ENCODE measurements around the gene PRSS56. TPM values are rescaled to one million over a fixed set of nuclear protein-coding genes. Genes with fewer than 3 reads are reported as not detected.
A peak's percentile ranks its signal among the peaks of the same experiment; 100 is the strongest.

The PRSS56 gene
- polyA plus RNA-seq, 3 donors, result not detected

GRCh38 chr2:232501331-232501771, 18.8 kb upstream of the PRSS56 start:
- TF ChIP-seq CTCF (IDR thresholded peaks at IDR 0.05), result no peak
- Mint-ChIP-seq H3K27ac (no peak overlapping the region), H3K27me3 (ENCODE audit: low read depth in 3 of 3) (peaks cover 45 to 66% (median 54%) of the 10 kb centered on the region in 3 donors), H3K36me3 (no peaks in the 10 kb centered on the region), H3K4me3 (no peak overlapping the region), H3K4me1 (peaks cover 2% of the 10 kb centered on the region), H3K9me3 (peaks cover 0 to 6% (median 0%) of the 10 kb centered on the region in 7 donors)
- no CpG with 5 or more reads among the region's 9 CpGs for WGBS (ENCODE audit: insufficient coverage)
- no peak overlapping the region for H2AFZ ChIP-seq (ENCODE audit: insufficient read depth, low read depth, low read length, poor library complexity, severe bottlenecking)
- no peaks in the 10 kb centered on the region for H3K36me3 ChIP-seq (replicated peaks in 1 of 2; ENCODE audit: control insufficient read depth in 1 of 2, insufficient read depth in 2 of 2, low read length in 2 of 2)
- no peak overlapping the region for H3K9ac ChIP-seq (ENCODE audit: insufficient read depth, low read length, poor library complexity, severe bottlenecking)
- no peak overlapping the region for H3K27ac ChIP-seq (ENCODE audit: low read depth in 1 of 2, low read length in 2 of 2)
- H3K9me3 ChIP-seq (replicated peaks in 1 of 2; ENCODE audit: control insufficient read depth in 1 of 2, insufficient read depth in 1 of 2, low read length in 2 of 2), result peaks cover 0 to 11% of the 10 kb centered on the region in 2 donors
- H3K27me3 ChIP-seq (ENCODE audit: control insufficient read depth in 2 of 2, insufficient read depth in 2 of 2, low read length in 2 of 2), result peaks cover 15 to 40% of the 10 kb centered on the region in 2 donors
- H3K4me2 ChIP-seq (replicated peaks; ENCODE audit: extremely low read depth, low read length, poor library complexity, severe bottlenecking), result no peak overlapping the region
- intact Hi-C loops (cut with micrococcal nuclease), result no loop called here
- H4K20me1 ChIP-seq (ENCODE audit: insufficient read depth, low read length), result no peaks in the 10 kb centered on the region
- no peaks in the 10 kb centered on the region for H3K4me1 ChIP-seq (ENCODE audit: control insufficient read depth in 1 of 2, insufficient read depth in 2 of 2, low read length in 2 of 2)
- no peak for DNase-seq
- H3K4me3 ChIP-seq (replicated peaks in 1 of 3; ENCODE audit: low read depth in 2 of 3, low read length in 3 of 3), result no peak overlapping the region
- no peaks in the 10 kb centered on the region for H3K79me2 ChIP-seq (ENCODE audit: insufficient read depth, low read length)

GRCh38 chr2:232501794-232502390, 18.3 kb upstream of the PRSS56 start:
- H3K27me3 Mint-ChIP-seq (ENCODE audit: low read depth in 3 of 3), result peaks cover 46 to 72% (median 59%) of the 10 kb centered on the region in 3 donors
- no peaks in the 10 kb centered on the region for H3K36me3 Mint-ChIP-seq
- no peaks in the 10 kb centered on the region for H3K79me2 ChIP-seq (ENCODE audit: insufficient read depth, low read length)
- WGBS (ENCODE audit: insufficient coverage), result 84% methylated on average over 3 of the region's 10 CpGs
- DNase-seq, result no peak
- H3K9me3 ChIP-seq (replicated peaks in 1 of 2; ENCODE audit: control insufficient read depth in 1 of 2, insufficient read depth in 1 of 2, low read length in 2 of 2), result peaks cover 0 to 11% of the 10 kb centered on the region in 2 donors
- H3K4me3 Mint-ChIP-seq, result peak overlapping the region in 1 of 2 donors; percentile 42
- no peak overlapping the region for H3K27ac ChIP-seq (ENCODE audit: low read depth in 1 of 2, low read length in 2 of 2)
- intact Hi-C loops (cut with micrococcal nuclease), result no loop called here
- H3K36me3 ChIP-seq (replicated peaks in 1 of 2; ENCODE audit: control insufficient read depth in 1 of 2, insufficient read depth in 2 of 2, low read length in 2 of 2), result no peaks in the 10 kb centered on the region
- H4K20me1 ChIP-seq (ENCODE audit: insufficient read depth, low read length), result no peaks in the 10 kb centered on the region
- H3K9me3 Mint-ChIP-seq, result peaks cover 0 to 6% (median 0%) of the 10 kb centered on the region in 7 donors
- H3K4me1 ChIP-seq (ENCODE audit: control insufficient read depth in 1 of 2, insufficient read depth in 2 of 2, low read length in 2 of 2), result no peaks in the 10 kb centered on the region
- no peak overlapping the region for H3K4me2 ChIP-seq (replicated peaks; ENCODE audit: extremely low read depth, low read length, poor library complexity, severe bottlenecking)
- no peak overlapping the region for H3K27ac Mint-ChIP-seq
- peaks cover 2% of the 10 kb centered on the region for H3K4me1 Mint-ChIP-seq
- no peak for TF ChIP-seq CTCF (IDR thresholded peaks at IDR 0.05)
- H2AFZ ChIP-seq (ENCODE audit: insufficient read depth, low read depth, low read length, poor library complexity, severe bottlenecking), result no peak overlapping the region
- H3K4me3 ChIP-seq (replicated peaks in 1 of 3; ENCODE audit: low read depth in 2 of 3, low read length in 3 of 3), result no peak overlapping the region
- H3K27me3 ChIP-seq (ENCODE audit: control insufficient read depth in 2 of 2, insufficient read depth in 2 of 2, low read length in 2 of 2), result peaks cover 15 to 40% of the 10 kb centered on the region in 2 donors
- no peak overlapping the region for H3K9ac ChIP-seq (ENCODE audit: insufficient read depth, low read length, poor library complexity, severe bottlenecking)

All from CD14-positive monocyte (primary cell).